Activated naive CD8-positive, alpha-beta T cell treated with anti-CD3 and anti-CD28 coated beads, Interleukin-2, amount 50 U/mL, for 16 hours (primary cell): ENCODE measurements around the gene CDK5RAP1.

Experiments
- DNase-seq: peaks from one replicate; pipeline ENCODE4 v3.0.0-alpha.2; 2020; ENCODE audit warnings: low read depth, low spot score

The CDK5RAP1 gene

DNA sequence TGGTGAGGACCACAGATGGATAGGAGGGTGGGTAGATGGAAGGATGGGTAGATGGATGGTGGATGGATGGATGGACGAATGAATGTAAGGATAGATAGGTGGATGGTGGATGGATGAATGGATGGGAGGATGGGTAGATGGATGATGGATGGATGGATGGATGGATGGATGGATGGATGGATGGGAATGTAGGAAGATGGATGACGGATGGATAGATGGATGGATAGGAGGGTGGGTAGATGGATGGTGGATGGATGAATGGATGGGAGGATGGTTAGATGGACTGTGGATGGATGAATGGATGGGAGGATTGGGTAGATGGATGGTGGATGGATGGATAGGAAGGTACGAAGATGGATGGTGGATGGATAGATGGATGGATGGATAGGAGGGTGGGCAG is 67.2 kb downstream of the CDK5RAP1 start:
- DNase-seq: no peak

DNA sequence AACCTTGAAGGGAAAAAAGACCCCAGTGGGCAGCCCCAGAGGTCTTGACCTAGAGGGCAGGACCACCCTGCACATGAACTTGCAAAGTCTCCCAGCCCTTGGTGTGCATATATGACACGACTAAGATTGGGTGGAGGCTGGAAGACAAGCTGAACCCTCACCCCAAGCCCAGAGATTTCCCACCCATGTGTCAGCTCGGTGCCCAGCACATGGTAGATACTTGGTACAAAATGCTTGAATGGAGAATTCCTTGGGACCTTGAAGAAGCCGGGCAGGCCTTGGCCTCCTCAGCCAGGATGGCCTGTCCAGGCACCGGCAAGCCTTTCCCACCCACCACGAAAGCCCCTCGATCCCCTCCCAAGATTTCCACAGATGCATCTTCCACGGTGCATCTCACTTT is 67.7 kb downstream of the CDK5RAP1 start:
- no peak for DNase-seq

DNA sequence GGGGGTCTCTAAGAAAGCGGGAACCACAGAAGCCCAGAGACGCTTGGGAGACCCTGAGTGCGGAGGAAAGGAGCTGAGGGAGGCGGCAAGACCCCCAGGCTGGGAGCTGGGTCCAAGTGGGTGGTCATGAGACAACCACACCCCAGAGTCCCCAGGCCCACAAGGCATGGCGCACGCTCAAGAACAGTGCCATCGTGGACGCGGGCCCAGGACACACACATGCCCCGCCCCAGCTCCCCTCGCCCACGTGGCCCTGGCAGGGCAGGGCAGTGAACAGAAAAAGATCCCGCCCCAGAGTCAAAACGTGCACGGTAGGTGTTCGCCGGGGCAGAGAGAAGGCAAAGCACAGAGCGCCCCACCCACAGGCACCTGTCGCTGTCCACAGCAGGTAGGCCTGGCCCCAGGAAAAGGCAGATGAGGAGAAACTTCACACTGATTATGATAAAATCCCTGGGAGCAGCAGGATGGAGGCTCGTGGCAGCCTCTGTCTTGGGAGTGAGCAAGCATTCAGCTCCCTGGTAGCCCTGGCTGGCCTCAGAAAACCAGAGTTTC is 68.3 kb downstream of the CDK5RAP1 start:
- no peak for DNase-seq

DNA sequence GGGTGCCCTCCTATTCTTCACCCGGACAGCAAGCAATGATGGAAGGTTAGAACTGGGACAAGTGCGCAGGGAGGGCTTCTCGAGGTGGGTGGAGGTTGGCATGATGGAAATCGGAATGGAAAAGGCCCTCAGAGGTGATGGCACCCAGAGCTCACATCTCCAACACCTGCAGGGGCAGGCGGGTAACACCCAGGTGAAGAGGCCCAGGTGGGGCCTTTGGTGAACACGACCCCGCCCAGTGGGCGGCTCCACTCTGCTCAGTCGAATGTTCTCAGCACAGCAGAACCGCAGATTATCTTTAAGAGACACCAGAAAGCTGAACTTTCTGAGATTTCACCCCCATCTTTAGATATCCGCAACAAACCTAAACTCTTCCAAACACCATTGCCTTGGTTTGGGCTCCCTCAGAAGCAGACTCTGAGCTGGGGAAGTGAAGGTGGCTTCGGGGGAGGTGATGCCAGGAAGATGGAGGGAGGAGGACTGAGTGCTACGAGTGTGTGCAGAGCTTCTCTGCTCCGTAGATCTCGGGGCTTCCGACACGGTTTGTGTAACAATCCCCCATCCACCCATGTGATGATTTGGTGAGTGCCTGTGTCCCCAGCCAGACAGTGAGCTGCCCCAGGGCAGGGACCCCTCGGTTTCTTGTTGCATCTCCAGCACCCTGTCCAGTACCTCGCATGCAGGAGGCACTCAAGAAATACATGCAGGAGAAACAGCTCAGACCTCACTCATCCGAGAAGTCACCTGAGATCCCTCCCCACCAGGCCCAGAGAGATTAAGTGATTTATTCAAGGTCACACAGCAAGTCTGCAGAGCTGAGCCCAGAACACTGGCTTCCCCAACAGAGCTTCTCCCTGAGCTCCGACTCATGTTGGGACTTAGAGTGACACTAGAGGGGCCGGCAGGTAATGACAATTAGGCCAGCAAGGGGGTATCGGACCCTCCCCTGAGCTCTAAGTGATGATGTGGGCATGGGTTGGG is 72.9 kb downstream of the CDK5RAP1 start:
- DNase-seq: no peak

DNA sequence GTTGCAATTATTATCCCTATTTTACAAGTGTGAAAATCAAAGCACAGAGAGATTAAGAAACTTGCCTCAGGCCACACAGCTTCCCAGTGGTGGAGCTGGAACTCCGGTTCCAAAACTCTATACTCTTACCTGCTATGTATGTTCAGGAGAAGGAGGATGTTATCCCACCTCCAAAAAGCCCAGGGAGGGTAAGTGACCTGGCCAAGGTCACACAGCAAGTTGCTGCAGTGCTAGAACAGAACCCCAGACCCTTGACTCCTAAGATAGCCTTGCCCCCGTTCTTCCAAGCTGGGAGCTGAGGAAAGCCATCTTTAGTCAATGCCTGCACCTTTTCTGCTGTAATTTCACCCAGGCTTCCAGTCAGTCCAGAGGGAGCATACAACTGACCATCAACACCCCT is 76.0 kb downstream of the CDK5RAP1 start:
- DNase-seq: no peak

DNA sequence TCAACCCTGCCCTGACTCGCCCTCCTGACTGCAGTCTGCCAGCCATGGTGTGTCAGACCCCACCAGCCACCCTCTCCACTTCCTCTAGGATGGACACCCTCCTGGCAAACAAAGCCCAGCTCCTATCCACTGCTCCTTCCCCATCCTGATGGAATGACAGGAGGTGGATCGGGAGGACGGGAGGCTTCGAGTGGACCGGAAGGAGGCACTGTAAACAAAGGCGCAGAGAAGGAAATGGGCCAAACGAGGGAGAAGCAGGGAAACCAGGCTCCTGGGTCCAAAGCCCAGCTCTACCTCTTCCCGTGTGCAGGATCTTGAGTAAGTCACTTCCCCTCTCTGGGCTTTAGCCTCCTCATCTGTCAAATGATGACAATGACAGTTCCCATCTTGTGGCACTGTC is 78.1 kb downstream of the CDK5RAP1 start:
- DNase-seq: no peak

DNA sequence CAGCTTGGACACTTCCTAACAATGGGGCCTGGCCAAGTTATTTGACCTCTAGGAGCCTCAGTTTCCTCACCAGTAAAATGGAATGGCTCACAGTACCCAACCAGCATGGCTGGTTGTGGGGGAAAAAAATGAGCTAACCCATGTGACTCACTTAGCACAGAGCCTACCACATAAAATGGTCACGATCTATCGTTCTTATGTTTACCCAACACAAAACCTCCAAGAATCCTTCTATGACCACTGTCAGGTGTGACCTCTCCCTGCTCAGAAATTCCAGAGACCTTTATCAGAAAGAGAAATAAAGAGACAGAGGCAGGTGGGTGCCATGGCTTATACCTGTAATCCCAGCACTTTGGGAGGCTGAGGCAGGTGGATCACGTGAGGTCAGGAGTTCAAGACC is 78.9 kb downstream of the CDK5RAP1 start:
- DNase-seq: no peak

DNA sequence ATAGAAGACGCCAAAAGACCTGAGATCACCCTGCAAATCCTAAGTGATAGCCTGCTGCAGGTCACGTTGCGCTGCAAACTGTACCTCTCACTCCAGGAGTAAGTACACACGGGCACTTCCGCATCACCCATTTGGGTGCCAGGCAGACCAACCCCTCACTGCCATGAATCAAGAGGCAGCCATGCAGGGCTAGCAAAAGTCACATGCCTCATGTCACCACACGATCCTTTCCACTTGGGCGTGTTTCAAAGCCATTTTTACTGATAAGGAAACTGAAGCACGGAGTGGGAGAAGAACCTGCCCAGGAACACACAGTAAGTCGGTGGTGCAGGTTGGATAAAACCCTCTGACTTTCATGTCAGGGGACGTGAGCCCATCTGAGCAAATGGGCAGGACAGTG is 81.3 kb downstream of the CDK5RAP1 start:
- no peak for DNase-seq

DNA sequence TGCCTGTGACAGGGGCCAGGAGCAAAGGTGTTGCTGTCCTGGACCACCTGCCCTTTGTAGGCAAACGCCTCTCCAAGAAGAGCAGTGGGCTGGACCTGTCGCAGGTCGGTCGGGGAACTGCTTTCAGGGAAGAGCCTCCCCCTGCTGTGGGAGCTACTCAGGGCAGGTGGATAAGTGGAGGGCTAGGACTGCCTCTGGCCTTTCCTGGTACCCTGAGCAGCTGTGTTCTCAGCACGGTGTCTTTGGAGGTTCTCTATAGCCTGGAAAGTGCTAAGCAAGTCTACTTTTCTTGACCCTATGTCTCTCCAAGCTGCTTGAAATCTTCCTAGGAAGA is 83.3 kb downstream of the CDK5RAP1 start:
- no peak for DNase-seq

DNA sequence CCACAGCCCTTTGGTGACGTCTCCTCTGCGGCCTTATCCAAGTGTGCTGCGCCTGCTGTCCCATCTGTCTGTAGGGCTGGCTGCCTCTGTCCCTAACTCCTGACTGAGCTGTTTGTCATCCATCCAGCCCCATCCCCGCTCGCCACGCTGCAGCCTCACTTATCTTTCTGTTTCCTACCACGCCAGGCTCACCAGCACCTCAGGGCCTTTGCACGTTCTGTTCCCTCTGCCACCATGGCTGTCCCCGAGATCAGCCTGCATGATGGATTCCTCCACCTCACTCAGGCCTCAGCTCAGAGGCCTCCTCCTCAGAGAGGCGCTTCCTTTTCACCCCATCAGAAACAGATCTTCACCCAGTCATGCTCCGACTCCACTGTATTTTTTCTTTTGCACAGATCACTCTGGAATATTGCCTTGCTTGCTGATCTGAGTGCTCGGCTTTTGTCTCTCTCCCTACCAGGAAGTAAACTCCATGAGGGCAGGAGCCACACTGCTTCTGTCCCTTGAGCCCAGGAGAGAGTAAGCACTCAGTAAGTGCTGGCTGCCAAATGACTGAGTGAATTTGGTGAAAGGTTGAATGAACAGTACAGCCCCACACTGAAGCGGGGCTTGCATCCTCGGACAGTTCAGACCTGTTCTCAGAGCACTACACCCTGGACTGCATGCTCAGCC is 83.8 kb downstream of the CDK5RAP1 start:
- no peak for DNase-seq

DNA sequence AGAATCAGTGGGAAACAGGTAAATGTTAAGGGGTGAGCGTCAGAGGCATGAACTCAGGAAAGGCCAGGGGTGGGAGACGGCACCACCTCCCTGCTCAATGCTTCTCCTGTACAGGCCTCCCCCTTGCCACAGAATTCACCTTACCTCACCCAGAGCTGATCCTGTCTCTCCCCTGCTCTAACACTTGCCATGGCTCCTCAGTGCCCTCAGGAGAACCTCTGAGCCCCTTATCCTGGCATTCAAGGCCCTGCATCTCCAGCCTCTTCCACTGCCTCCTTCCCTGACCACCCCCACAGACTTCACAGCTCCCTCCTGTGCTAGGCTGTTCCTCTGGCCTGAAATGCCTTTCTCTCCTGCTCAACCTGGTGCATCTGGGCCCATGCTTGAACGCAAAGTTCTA is 84.4 kb downstream of the CDK5RAP1 start:
- DNase-seq: no peak

DNA sequence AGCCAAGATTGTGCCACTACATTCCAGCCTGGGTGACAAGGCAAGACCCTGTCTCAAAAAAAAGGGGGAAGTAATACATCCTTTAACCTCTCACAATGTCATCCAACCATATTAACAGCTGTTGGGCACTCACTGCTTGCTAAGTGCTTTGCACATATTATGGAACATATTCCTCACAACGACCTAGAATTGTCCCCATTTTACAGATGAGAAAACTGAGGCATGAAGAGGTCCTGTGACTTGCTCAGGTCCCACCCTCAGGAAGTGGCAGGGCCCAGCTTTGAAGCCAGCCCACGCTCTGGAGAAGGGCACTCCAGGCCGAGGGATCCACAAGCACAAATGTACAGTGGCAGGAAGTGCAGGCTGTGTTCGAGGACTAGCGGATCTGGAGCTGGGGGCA is 85.0 kb downstream of the CDK5RAP1 start:
- DNase-seq: no peak

DNA sequence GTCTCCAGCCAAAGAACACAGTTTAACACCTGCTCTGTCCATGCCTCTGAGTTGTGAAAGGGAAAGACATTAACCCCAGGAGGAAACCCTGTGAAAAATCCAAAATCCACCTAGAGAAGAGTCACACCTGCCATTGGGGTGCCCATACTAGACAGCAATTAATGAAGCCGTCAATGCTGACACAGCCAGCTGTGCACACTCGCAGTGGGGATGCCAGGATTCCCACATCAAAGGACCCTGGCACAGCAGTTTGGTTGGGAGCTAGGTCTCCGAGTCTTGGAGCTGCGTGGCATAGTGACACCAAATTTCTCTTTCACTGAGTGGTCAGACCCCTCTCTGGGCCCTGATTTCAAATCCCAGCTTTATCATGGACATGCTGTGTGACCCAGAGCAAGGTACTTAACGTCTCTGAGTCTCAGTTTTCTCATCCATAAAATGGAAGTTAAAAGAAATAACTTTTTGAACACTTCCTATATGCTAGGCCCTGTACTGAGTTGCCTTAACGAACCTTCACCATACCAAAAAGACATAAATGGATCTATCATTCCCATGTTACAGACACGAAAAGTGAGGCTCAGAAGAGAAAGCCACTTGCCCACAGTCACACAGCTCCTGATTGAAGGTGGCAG is 87.5 kb downstream of the CDK5RAP1 start:
- no peak for DNase-seq

DNA sequence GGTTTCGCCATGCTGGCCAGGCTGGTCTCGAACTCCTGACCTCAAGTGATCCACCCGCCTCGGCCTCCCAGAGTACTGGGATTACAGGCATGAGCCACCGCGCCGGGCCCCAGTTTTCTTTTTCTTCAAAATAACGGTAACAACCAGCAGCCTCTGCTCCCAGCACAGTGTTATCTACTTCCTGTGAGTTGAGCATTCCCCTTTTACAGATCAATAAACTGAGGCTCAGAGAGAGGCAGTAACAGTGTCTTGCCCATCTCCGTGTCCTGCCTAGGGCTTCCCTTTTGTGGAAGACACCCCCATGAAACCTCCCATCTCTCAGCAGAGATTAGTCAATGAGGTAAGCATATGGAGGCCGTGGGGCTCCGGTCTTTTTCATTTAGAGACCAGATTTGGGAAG is 88.7 kb downstream of the CDK5RAP1 start:
- no peak for DNase-seq

DNA sequence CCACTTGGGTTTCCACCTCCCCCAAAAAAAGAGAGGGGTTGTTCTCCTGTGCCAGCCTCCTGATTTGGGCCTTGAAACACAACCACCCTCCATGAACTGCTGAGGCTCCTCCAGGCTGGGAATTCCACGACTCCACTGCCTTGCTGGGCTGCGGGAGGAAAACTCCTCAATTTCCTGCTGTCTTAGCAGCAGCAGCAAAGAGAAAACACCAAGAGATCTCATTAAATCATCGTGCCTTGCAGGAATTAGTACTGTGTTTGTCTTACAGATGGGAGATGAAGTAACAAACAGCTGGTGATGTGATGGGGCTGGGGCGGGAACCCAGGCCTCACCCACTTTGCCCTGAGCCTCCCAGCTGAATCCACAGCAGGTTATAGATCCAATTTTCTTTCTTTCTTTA is 89.3 kb downstream of the CDK5RAP1 start:
- DNase-seq: no peak

DNA sequence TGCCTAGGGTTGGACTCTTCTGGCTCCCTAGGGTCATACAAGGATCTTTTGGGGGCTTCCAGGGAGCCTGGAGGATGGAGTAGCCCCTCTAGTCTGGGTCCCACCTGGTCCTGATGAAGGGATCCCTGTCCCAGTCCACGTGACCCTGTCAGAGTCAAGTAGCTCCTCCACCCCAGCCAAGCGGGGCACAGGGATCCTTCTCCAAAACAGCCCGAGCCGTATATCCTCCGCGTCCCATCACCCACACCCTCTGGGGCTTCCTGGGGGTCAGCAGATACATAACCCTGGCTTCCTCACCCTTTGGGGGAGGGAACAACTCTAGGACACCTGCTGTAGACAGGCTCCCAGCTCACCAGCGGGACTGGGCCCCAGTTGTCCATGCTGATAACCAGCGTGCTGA is 90.3 kb downstream of the CDK5RAP1 start:
- no peak for DNase-seq

DNA sequence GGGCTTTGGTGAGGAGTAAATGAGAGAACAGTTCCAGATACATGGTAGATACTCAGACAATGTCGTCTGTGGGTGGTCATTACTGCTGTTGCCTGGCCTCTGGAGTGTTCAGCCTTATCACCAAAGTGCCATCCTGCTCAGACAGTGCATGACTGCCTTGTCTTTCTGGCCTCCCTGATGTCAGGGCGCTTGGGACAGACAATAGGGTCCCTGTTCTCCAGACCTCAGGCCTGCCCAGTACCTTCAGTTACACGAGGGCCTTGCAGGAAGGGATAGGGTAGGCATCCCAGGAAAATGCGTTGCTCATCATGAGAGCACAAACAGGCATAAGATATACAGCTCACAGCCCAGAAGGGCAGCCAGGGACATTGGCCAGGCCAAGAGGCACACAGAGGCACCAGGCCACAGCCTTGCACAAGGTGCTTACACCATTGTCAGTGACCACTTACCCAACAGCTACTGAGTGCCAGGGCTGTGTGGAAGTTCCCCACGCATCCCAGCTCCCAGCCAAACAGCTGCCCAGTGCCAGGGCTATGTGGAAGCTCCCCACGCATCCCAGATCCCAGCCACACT is 90.9 kb downstream of the CDK5RAP1 start:
- no peak for DNase-seq

DNA sequence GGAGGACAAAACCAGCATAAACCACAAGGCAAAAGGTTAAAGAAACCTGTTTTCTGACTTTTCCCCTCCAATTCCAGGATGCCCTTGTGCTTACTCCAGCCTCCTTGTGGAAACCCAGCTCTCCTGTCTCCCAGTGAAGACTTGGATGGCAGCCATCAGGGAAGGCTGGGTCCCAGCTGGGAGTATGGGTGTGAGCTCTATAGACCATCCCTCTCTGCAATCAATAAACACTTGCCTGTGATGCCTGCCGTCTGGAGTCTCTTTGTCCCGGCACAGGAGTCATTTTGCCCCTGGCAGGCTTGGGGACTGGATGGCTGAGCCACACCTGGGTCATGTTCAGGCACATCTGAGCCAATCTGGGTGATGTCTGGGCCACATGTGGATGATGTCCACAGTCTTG is 91.7 kb downstream of the CDK5RAP1 start:
- DNase-seq: no peak
